Small intestine (tissue), 7 donors: ENCODE data around the gene LHFPL6. TPM values are rescaled to one million over a fixed set of nuclear protein-coding genes. Genes with fewer than 3 reads are reported as not detected.

Source experiments
- DNase-seq, 2 donors: peaks; one replicate each; pipeline versions ENCODE4 v3.0.0 to v3.0.0-alpha.2; 2013
- FAIRE-seq: peaks from 2 replicates; lab custom pipeline; 2012; peaks lifted over from hg19 to GRCh38; lab: Jason Lieb, UNC
- H3K27ac ChIP-seq, 3 donors: one replicate each; pipeline ENCODE4 v1.5.1; 2013; ENCODE audit warnings: low read length in 2 of 3, mild to moderate bottlenecking in 2 of 3, control low read depth in 1 of 3, inconsistent platforms in 1 of 3, low read depth in 1 of 3, moderate library complexity in 1 of 3
- H3K27me3 ChIP-seq, 3 donors: one replicate each; pipeline ENCODE4 v1.6.1; 2013; ENCODE audit warnings: low read length in 3 of 3, inconsistent platforms in 1 of 3; ENCODE audit not compliant: control insufficient read depth in 3 of 3, insufficient read depth in 3 of 3
- H3K36me3 ChIP-seq, 3 donors: one replicate each; pipeline ENCODE4 v1.6.1; 2013; ENCODE audit warnings: low read length in 3 of 3, inconsistent platforms in 1 of 3, low read depth in 1 of 3, mild to moderate bottlenecking in 1 of 3, moderate library complexity in 1 of 3; ENCODE audit not compliant: control insufficient read depth in 3 of 3, insufficient read depth in 2 of 3
- H3K4me1 ChIP-seq, 3 donors: one replicate each; pipeline ENCODE4 v1.6.1; 2013; ENCODE audit warnings: low read length in 2 of 3, inconsistent platforms in 1 of 3, low read depth in 1 of 3, mild to moderate bottlenecking in 1 of 3, moderate library complexity in 1 of 3; ENCODE audit not compliant: control insufficient read depth in 3 of 3, insufficient read depth in 2 of 3
- H3K4me3 ChIP-seq, 3 donors: one replicate each; pipeline ENCODE4 v1.5.1; 2013; ENCODE audit warnings: low read length in 3 of 3, control low read depth in 1 of 3, inconsistent platforms in 1 of 3, low read depth in 1 of 3, mild to moderate bottlenecking in 1 of 3, moderate library complexity in 1 of 3
- H3K9me3 ChIP-seq, 2 donors: one replicate each; pipeline ENCODE4 v1.6.1; 2013; ENCODE audit warnings: low read depth in 1 of 2, low read length in 1 of 2; ENCODE audit not compliant: control insufficient read depth in 2 of 2, insufficient read depth in 1 of 2
- WGBS, 3 donors: extraction: QIAGEN DNeasy Blood & Tissue Kit; methylation state at CpG; one replicate each; pipeline ENCODE4 v1.1.7; 2013; 5-methylcytosine and 5-hydroxymethylcytosine counted together
- polyA plus RNA-seq, 4 donors: library from polyadenylated mRNA; stranded (reverse) in 3 of 4; unstranded in 1 of 4; fragments of 200-250 nt in 3 of 4; fragments of 120-200 nt in 1 of 4; gene quantifications; one replicate each; pipeline versions ENCODE4 v1.2.1 to v1.2.3, GENCODE V29; 2013
- donor health status: healthy with polysubstance abuse.
- donor health status: control.
- donor health status: control.
- donor health status: Bipolar disorder and iron deficiency.
- donor health status: healthy.

The LHFPL6 gene
- polyA plus RNA-seq, 4 donors, result 0.22 to 19.9 (median 5.1) TPM

GRCh38 chr13:39371706-39372105 is 231.3 kb downstream of the LHFPL6 start:
- Histone ChIP-seq H3K36me3 (no peaks in the 10 kb centered on the region), H3K27ac (no peak overlapping the region), H3K27me3 (no peaks in the 10 kb centered on the region), H3K9me3 (no peaks in the 10 kb centered on the region), H3K4me3 (no peak overlapping the region), H3K4me1 (no peaks in the 10 kb centered on the region)
- FAIRE-seq (no peak), DNase-seq (no peak)
- 88 to 93% (median 92%) methylated on average over 5 of the region's 5 CpGs for WGBS, 3 donors

- Histone ChIP-seq H3K36me3 (no peaks in the 10 kb centered on the region), H3K4me3 (no peak overlapping the region), H3K4me1 (no peaks in the 10 kb centered on the region), H3K9me3 (no peaks in the 10 kb centered on the region), H3K27me3 (no peaks in the 10 kb centered on the region), H3K27ac (no peak overlapping the region)
- DNase-seq (no peak), FAIRE-seq (no peak)
- WGBS, 3 donors, result 78 to 84% (median 79%) methylated on average over 4 of the region's 4 CpGs
Measured at GRCh38 chr13:39370554-39370953, 232.4 kb downstream of the LHFPL6 start.

GRCh38 chr13:39370048-39370447 is 232.9 kb downstream of the LHFPL6 start:
- Histone ChIP-seq H3K36me3 (no peaks in the 10 kb centered on the region), H3K4me3 (no peak overlapping the region), H3K9me3 (no peaks in the 10 kb centered on the region), H3K27ac (no peak overlapping the region), H3K4me1 (no peaks in the 10 kb centered on the region), H3K27me3 (no peaks in the 10 kb centered on the region)
- DNase-seq (no peak), FAIRE-seq (no peak)
- WGBS, 3 donors, result 79 to 97% (median 94%) methylated on average over 3 of the region's 3 CpGs

GRCh38 chr13:39369161-39369890 is 233.7 kb downstream of the LHFPL6 start:
- Histone ChIP-seq H3K27me3 (no peaks in the 10 kb centered on the region), H3K4me1 (no peaks in the 10 kb centered on the region), H3K4me3 (no peak overlapping the region), H3K36me3 (no peaks in the 10 kb centered on the region), H3K9me3 (no peaks in the 10 kb centered on the region), H3K27ac (no peak overlapping the region)
- DNase-seq (no peak), FAIRE-seq (no peak)
- WGBS, 3 donors, result 46 to 82% (median 54%) methylated on average over 1 of the region's 1 CpG

- FAIRE-seq, result no peak
- H3K27ac ChIP-seq, result no peak overlapping the region
- H3K4me1 ChIP-seq, result no peaks in the 10 kb centered on the region
- no peaks in the 10 kb centered on the region for H3K9me3 ChIP-seq
- H3K4me3 ChIP-seq, result no peak overlapping the region
- no peaks in the 10 kb centered on the region for H3K27me3 ChIP-seq
- no peak for DNase-seq
- no peaks in the 10 kb centered on the region for H3K36me3 ChIP-seq
Measured at GRCh38 chr13:39365879-39366278, 237.1 kb downstream of the LHFPL6 start.

GRCh38 chr13:39364947-39365468 is 238.0 kb downstream of the LHFPL6 start:
- FAIRE-seq (no peak), DNase-seq (no peak)
- Histone ChIP-seq H3K4me3 (no peak overlapping the region), H3K27me3 (no peaks in the 10 kb centered on the region), H3K27ac (no peak overlapping the region), H3K4me1 (no peaks in the 10 kb centered on the region), H3K36me3 (no peaks in the 10 kb centered on the region), H3K9me3 (no peaks in the 10 kb centered on the region)
- 47 to 66% (median 62%) methylated on average over 5 of the region's 5 CpGs for WGBS, 3 donors

- H3K27me3 ChIP-seq, result no peaks in the 10 kb centered on the region
- FAIRE-seq, result no peak
- H3K9me3 ChIP-seq, result no peaks in the 10 kb centered on the region
- H3K4me3 ChIP-seq, result no peak overlapping the region
- no peaks in the 10 kb centered on the region for H3K4me1 ChIP-seq
- H3K36me3 ChIP-seq, result no peaks in the 10 kb centered on the region
- no peak for DNase-seq
- no peak overlapping the region for H3K27ac ChIP-seq
- WGBS, 3 donors, result 58 to 83% (median 83%) methylated on average over 4 of the region's 4 CpGs
Measured at GRCh38 chr13:39363382-39363772, 239.6 kb downstream of the LHFPL6 start.

GRCh38 chr13:39362652-39363381 is 240.2 kb downstream of the LHFPL6 start:
- H3K27me3 ChIP-seq, result no peaks in the 10 kb centered on the region
- no peak for FAIRE-seq
- WGBS, 3 donors, result 67 to 84% (median 75%) methylated on average over 5 of the region's 5 CpGs

More at GRCh38 chr13:39362652-39363381, 240.2 kb downstream of the LHFPL6 start:
- Histone ChIP-seq H3K4me1 (no peaks in the 10 kb centered on the region), H3K27ac (no peak overlapping the region), H3K9me3 (no peaks in the 10 kb centered on the region), H3K4me3 (no peak overlapping the region), H3K36me3 (no peaks in the 10 kb centered on the region)
- no peak for DNase-seq
